ENCODE measurements around the gene TEX55. TPM values are rescaled to one million over a fixed set of nuclear protein-coding genes. Genes with fewer than 3 reads are reported as not detected.

The TEX55 gene
- total RNA-seq, 1 experiment from 2014 or later = not detected

- no TSS peak for BruUV-seq (replicated peaks)
- TF ChIP-seq SIN3A (IDR thresholded peaks at IDR 0.05; ENCODE audit: borderline replicate concordance, insufficient read depth, low read depth, low read length) = no peak
- TF ChIP-seq CTCF (IDR thresholded peaks at IDR 0.05) = no peak
- no peak for TF ChIP-seq REST (IDR thresholded peaks at IDR 0.05; ENCODE audit: insufficient read depth in 1 of 2, low read depth in 2 of 2, low read length in 1 of 2)
- no peak for TF ChIP-seq POLR2AphosphoS5 (IDR thresholded peaks at IDR 0.05; ENCODE audit: low read depth, low read length)
- TF ChIP-seq TCF7L2 (IDR thresholded peaks at IDR 0.05; ENCODE audit: low read depth, low read length) = no peak
- ChIA-PET POLR2A (interaction anchor here (0.6 kb wide), 1 partner anchor 31 kb away, joined by 8 read pairs; no protein-coding TSS in a partner anchor), CTCF (no interaction called here)
- intact Hi-C loops (cut with micrococcal nuclease; ENCODE audit: unreplicated experiment) = no loop called here
- H3K9me3 ChIP-seq (ENCODE audit: control insufficient read depth, insufficient read depth, low read depth, low read length) = no peaks in the 10 kb centered on the region
- H3K27me3 ChIP-seq (ENCODE audit: control insufficient read depth, insufficient read depth, low read length) = no peaks in the 10 kb centered on the region
- H3K4me1 ChIP-seq (ENCODE audit: control insufficient read depth, insufficient read depth, low read length) = peaks cover 4% of the 10 kb centered on the region; the same call in 1 of the 2 replicates
- DNase-seq (ENCODE audit: low read depth, low spot score) (no peak), ATAC-seq (no peak)
- H3K4me3 ChIP-seq (ENCODE audit: low read depth in 2 of 2, low read length in 2 of 2) = no peak overlapping the region
- H3K36me3 ChIP-seq (ENCODE audit: control insufficient read depth, insufficient read depth, low read length) = no peaks in the 10 kb centered on the region
- in situ Hi-C loops (cut with HindIII; ENCODE audit: low pct_unique_long_range_greater_than_20kb, low sequenced_read_pairs) = no loop called here
- no peak overlapping the region for H3K27ac ChIP-seq (ENCODE audit: low read length)
Observed at GRCh38 chr3:119187266-119187665, 41.3 kb downstream of the TEX55 start.

DNA sequence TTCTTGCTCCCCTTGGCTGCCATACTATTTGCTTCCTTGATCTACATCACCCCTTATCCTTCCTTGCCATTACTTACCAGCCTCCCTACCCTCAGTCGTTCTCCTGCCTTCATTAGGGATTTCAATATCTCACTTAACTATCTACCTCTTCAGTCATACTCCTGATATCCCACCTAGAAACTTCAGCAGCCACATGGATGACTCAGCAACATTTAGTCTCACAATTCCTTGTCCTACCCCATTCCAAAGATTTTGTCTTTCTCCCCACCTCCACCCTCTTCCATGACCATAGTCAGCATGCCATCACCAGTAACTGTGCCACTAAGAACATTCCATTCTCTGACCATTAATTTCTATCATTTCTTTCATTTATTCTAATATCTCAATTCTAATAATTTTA lies 45.8 kb downstream of the TEX55 start:
- H3K4me3 ChIP-seq (ENCODE audit: low read depth in 2 of 2, low read length in 2 of 2) = no peak overlapping the region
- POLR2A ChIA-PET = no interaction called here
- no peak overlapping the region for H3K27ac ChIP-seq (ENCODE audit: low read length)
- CTCF ChIA-PET = no interaction called here
- no peak for ATAC-seq
- no peaks in the 10 kb centered on the region for H3K36me3 ChIP-seq (ENCODE audit: control insufficient read depth, insufficient read depth, low read length)
- DNase-seq (ENCODE audit: low read depth, low spot score) = no peak
- no peaks in the 10 kb centered on the region for H3K27me3 ChIP-seq (ENCODE audit: control insufficient read depth, insufficient read depth, low read length)
- no peaks in the 10 kb centered on the region for H3K4me1 ChIP-seq (ENCODE audit: control insufficient read depth, insufficient read depth, low read length)
- intact Hi-C loops (cut with micrococcal nuclease; ENCODE audit: unreplicated experiment) (no loop called here), in situ Hi-C loops (cut with HindIII; ENCODE audit: low pct_unique_long_range_greater_than_20kb, low sequenced_read_pairs) (no loop called here)
- H3K9me3 ChIP-seq (ENCODE audit: control insufficient read depth, insufficient read depth, low read depth, low read length) = no peaks in the 10 kb centered on the region
- BruUV-seq (replicated peaks) = no TSS peak
- TF ChIP-seq TCF7L2 (IDR thresholded peaks at IDR 0.05; ENCODE audit: low read depth, low read length) = no peak
- TF ChIP-seq POLR2AphosphoS5 (IDR thresholded peaks at IDR 0.05; ENCODE audit: low read depth, low read length) = no peak
- TF ChIP-seq REST (IDR thresholded peaks at IDR 0.05; ENCODE audit: insufficient read depth in 1 of 2, low read depth in 2 of 2, low read length in 1 of 2) = no peak
- TF ChIP-seq CTCF (IDR thresholded peaks at IDR 0.05) = no peak
